GM12864 (cell line): ENCODE measurements around the gene PLEKHA8.

ENCODE experiments used
- DNase-seq: peaks from one replicate; pipeline ENCODE4 v3.0.0-alpha.2; 2011; ENCODE audit warnings: low read depth
- H3K4me3 ChIP-seq: 2 replicates; pipeline ENCODE4 v1.5.1; 2011; ENCODE audit warnings: mild to moderate bottlenecking, low read depth, low read length, control low read depth
- CTCF ChIP-seq: IDR thresholded peaks from 2 replicates; pipeline ENCODE4 v1.5.1; 2011; ENCODE audit warnings: low read depth, mild to moderate bottlenecking, moderate library complexity, low read length, control low read depth, inconsistent platforms; ENCODE audit errors: missing control alignments

The PLEKHA8 gene

GRCh38 chr7:30040938-30041337 lies 12.7 kb downstream of the PLEKHA8 start:
- H3K4me3 ChIP-seq: no peak overlapping the region
- TF ChIP-seq CTCF: no peak
- no peak for DNase-seq

DNA sequence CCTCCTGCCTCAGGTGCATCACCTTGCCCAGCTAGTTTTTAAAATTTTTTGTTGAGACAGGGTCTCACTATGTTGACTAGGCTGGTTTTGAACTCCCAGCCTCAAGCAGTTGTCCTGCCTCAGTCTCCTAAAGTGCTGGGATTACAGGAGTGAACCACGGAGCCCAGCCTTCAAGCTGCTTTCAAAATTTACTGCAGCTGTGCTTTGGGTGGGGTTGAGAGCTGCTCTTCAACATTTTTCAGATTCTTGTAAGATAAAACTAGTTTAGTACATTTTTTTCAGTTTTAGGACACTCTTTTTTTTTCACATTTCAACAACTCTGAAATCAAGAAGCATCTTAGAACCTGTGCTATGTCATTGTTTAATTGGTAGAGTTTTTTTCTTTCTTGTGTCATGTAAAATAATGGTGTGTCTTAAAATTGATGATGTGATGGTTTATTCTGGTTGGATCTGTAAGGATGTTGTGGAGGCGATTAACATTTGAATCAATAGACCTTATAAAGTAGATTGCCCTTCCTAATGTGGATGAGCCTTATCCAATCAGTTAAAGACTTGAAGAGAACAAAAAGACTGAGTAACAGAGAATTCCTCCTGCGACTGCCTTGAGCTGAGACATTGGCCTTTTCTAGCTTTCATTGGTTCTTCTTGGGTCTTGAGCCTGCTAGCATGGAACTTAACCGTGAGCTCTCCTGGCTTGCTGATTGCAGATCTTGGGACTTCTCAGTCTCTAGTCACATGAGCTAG lies 13.5 kb downstream of the PLEKHA8 start:
- DNase-seq: no peak
- TF ChIP-seq CTCF: no peak
- no peak overlapping the region for H3K4me3 ChIP-seq

- no peak for DNase-seq
- TF ChIP-seq CTCF: no peak
- no peak overlapping the region for H3K4me3 ChIP-seq
Measured at GRCh38 chr7:30046127-30046770, 18.0 kb downstream of the PLEKHA8 start.

DNA sequence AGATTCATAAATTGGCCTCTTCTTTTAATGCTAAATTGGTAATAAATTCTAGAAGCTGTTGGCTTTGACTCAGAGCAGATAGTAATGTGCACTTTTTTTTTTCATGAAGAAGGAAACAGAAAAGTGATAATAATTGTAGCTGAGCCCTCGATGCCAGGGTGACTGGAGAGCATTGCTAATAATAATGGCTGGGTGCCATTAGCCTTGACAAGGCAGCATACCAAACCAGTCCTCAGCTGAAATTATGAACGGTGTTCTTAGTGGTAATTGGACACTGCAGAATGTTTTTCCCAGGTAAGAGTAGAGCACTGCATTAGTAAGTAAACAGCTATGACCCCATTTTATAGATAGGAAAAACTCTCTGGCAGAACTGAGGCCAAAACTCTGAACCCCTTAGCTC lies 18.9 kb downstream of the PLEKHA8 start:
- no peak for DNase-seq
- no peak for TF ChIP-seq CTCF
- H3K4me3 ChIP-seq: no peak overlapping the region

DNA sequence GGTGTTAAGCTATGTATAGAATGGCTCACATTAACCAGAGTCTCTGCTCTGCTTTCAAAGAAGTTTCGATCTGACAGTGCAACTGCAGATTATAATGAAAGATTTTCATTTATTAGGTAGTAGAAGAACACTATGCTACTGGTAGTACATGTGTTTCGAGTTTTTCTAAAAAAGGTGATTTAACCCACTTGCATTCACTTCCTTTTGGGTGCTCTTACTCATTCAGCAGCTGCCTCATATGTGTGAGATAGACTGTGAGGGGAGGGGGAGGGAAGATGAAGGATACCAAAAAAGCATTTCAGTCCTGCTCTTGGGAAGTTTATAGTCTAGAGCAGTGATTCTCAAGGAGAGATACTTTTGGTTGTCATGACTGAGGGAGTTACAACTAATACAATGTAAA lies 20.4 kb downstream of the PLEKHA8 start:
- no peak for DNase-seq
- no peak overlapping the region for H3K4me3 ChIP-seq
- TF ChIP-seq CTCF: no peak

DNA sequence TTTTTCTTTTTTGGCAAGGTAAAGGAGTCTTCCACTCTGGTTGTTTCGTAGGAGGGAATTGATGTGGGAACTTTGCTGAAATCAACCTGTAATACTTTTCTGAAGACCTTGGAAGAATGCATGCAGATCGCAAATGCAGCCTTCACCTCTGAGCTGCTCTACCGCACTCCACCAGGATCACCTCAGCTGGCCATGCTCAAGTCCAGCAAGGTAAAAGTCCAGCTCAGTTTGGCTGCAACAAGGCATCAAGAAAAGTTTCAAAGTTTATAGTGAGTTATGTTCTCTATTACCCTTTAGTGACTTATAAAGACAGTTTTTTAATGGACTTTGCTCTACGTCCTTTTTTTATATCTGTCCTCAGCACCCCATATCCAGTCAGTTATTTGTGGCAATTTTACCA lies 21.0 kb downstream of the PLEKHA8 start:
- TF ChIP-seq CTCF: no peak
- H3K4me3 ChIP-seq: no peak overlapping the region
- no peak for DNase-seq

GRCh38 chr7:30053068-30053467 lies 24.9 kb downstream of the PLEKHA8 start:
- no peak for TF ChIP-seq CTCF
- DNase-seq: no peak
- no peak overlapping the region for H3K4me3 ChIP-seq
